Transverse colon (tissue), 4 donors: Measurements from ENCODE around the gene SPDYE3.
"Not testable (repeated sequence)": the region's sequence is repeated elsewhere in the genome, so short reads cannot be mapped to it uniquely, and the experiment has no call there.

Source experiments
- EP300 ChIP-seq: sonication (generic); formaldehyde crosslinking; IDR thresholded peaks from one replicate; pipeline ENCODE4 v1.6.1; 2017; ENCODE audit warnings: antibody characterized with exemption, low read depth
- POLR2A ChIP-seq: fragments of 450-650 bp; IDR thresholded peaks from one replicate; pipeline ENCODE4 v1.6.1; 2016; ENCODE audit warnings: antibody characterized with exemption, mild to moderate bottlenecking, moderate library complexity
- POLR2AphosphoS5 ChIP-seq, 3 donors: sonication (generic); formaldehyde crosslinking; IDR thresholded peaks; one replicate each; pipeline ENCODE4 v1.6.1; 2016; ENCODE audit warnings: antibody characterized with exemption in 3 of 3
- TF ChIP-seq, protein P1 (sequence below), 5 experiments: fragments of 200-600 bp in 3 of 5; fragments of 450-650 bp in 2 of 5; sonication (generic) in 3 of 5; IDR thresholded peaks; 1 replicate in 2 of 5; 2 replicates in 3 of 5; pipeline ENCODE4 v1.5.1; 2016 to 2017; ENCODE audit warnings: antibody characterized with exemption in 5 of 5, inconsistent platforms in 3 of 5, mild to moderate bottlenecking in 2 of 5, moderate library complexity in 1 of 5

DNA sequence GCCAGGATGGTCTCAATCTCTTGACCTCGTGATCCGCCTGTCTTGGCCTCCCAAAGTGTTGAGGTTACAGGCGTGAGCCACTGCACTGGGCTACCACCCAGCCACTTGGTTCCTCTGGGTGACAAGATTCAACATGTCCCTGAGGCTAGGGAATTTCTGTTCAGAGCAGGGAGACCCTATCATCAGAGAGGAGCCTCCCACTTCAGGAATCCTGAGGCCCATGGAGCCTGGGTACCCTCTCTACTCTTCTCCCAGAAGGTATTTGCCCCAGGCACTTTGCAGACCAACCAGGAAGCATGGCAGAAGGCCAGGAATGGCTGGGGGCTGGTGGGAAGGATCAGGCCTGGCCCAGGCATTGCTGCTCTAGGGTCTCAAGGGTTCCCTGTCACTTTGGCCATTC is 19.2 kb upstream of the SPDYE3 start:
- TF ChIP-seq POLR2A; POLR2AphosphoS5 (IDR thresholded peaks at IDR 0.05); EP300: not testable (repeated sequence)
- TF ChIP-seq, protein P1, sequence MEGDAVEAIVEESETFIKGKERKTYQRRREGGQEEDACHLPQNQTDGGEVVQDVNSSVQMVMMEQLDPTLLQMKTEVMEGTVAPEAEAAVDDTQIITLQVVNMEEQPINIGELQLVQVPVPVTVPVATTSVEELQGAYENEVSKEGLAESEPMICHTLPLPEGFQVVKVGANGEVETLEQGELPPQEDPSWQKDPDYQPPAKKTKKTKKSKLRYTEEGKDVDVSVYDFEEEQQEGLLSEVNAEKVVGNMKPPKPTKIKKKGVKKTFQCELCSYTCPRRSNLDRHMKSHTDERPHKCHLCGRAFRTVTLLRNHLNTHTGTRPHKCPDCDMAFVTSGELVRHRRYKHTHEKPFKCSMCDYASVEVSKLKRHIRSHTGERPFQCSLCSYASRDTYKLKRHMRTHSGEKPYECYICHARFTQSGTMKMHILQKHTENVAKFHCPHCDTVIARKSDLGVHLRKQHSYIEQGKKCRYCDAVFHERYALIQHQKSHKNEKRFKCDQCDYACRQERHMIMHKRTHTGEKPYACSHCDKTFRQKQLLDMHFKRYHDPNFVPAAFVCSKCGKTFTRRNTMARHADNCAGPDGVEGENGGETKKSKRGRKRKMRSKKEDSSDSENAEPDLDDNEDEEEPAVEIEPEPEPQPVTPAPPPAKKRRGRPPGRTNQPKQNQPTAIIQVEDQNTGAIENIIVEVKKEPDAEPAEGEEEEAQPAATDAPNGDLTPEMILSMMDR (IDR thresholded peaks at IDR 0.05): not testable (repeated sequence)
